SK-N-MC (cell line): Measurements from ENCODE around the gene ZFX.

Experiments
- EZH2 ChIP-seq: fragments of 200-600 bp; sonication (generic); IDR thresholded peaks from one replicate; pipeline ENCODE4 v1.6.1; 2017; ENCODE audit warnings: antibody characterized with exemption
- POLR2AphosphoS5 ChIP-seq: IDR thresholded peaks from 2 replicates; pipeline ENCODE4 v1.6.1; 2012; ENCODE audit warnings: mild to moderate bottlenecking, low read depth, low read length, borderline replicate concordance

DNA sequence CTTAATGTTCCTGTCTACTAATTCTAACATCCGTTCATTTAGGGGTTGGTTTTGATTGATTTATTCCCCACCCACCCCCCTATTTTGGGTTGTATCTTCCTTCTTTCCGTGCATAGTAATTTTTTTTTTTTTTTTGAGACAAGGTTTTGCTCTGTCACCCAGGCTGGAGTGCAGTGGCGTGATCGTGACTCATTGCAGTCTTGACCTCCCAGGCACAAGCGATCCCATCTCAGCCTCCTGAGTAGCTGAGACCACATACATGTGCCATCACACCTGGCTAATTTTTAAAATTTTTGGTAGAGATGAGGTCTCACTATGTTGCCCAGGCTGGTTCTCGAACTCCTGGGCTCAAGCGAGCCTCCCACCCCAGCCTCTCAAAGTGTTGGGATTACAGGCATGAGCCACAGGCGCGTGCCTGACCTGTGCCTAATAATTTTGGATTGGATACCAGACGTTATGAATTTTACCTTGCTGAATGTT lies 79.9 kb downstream of the ZFX start:
- no peak for TF ChIP-seq POLR2AphosphoS5
- no peak for TF ChIP-seq EZH2
